KMS-11 (cell line): Measurements from ENCODE around the gene LTA4H.

ENCODE experiments used
- H2AFZ ChIP-seq: fragments of 200-600 bp; sonication (generic); 2 replicates; pipeline ENCODE4 v1.6.1; 2016; ENCODE audit warnings: antibody characterized with exemption, mixed run types, low read depth
- H3K27ac ChIP-seq: fragments of 200-600 bp; sonication (generic); 2 replicates; pipeline ENCODE4 v1.6.1; 2016; ENCODE audit warnings: mild to moderate bottlenecking, mixed run types
- H3K27me3 ChIP-seq: fragments of 200-600 bp; sonication (generic); 2 replicates; pipeline ENCODE4 v1.6.1; 2017; ENCODE audit warnings: mild to moderate bottlenecking, low read depth, mixed run types, moderate library complexity; ENCODE audit not compliant: insufficient read depth
- H3K36me3 ChIP-seq: fragments of 200-600 bp; sonication (generic); 2 replicates; pipeline ENCODE4 v1.6.1; 2017; ENCODE audit warnings: mild to moderate bottlenecking, mixed run types; ENCODE audit not compliant: insufficient read depth
- H3K4me1 ChIP-seq: fragments of 200-600 bp; sonication (generic); 2 replicates; pipeline ENCODE4 v1.6.1; 2016; ENCODE audit warnings: mild to moderate bottlenecking, low read depth, mixed run types; ENCODE audit not compliant: poor library complexity, severe bottlenecking
- H3K4me2 ChIP-seq: fragments of 200-600 bp; sonication (generic); 2 replicates; pipeline ENCODE4 v1.7.0; 2016; ENCODE audit warnings: mild to moderate bottlenecking, mixed run types
- H3K4me3 ChIP-seq: fragments of 200-600 bp; sonication (generic); IDR thresholded peaks from 2 replicates; pipeline ENCODE4 v1.6.1; 2017; ENCODE audit warnings: low read depth, low read length, mixed read lengths; ENCODE audit not compliant: insufficient read depth
- H3K79me2 ChIP-seq: fragments of 200-600 bp; sonication (generic); 2 replicates; pipeline ENCODE4 v1.6.1; 2016; ENCODE audit warnings: low read depth, mixed run types; ENCODE audit not compliant: insufficient read depth
- H3K9ac ChIP-seq: fragments of 200-600 bp; sonication (generic); 2 replicates; pipeline ENCODE4 v1.6.1; 2016; ENCODE audit warnings: mild to moderate bottlenecking, mixed run types
- H4K20me1 ChIP-seq: fragments of 200-600 bp; sonication (generic); 2 replicates; pipeline ENCODE4 v1.6.1; 2016; ENCODE audit warnings: mild to moderate bottlenecking, mixed run types; ENCODE audit not compliant: insufficient read depth
- CTCF ChIP-seq: fragments of 200-600 bp; sonication (generic); conservative IDR thresholded peaks from 2 replicates; pipeline ENCODE4 v1.6.1; 2017; ENCODE audit warnings: low read depth, mild to moderate bottlenecking, antibody characterized with exemption, low read length, moderate library complexity, mixed read lengths

LTA4H gene

GRCh38 chr12:96078231-96079135 lies 43.1 kb upstream of the LTA4H start:
- no peaks in the 10 kb centered on the region for H3K27me3 ChIP-seq
- H3K36me3 ChIP-seq = no peaks in the 10 kb centered on the region
- H3K4me1 ChIP-seq = no peaks in the 10 kb centered on the region
- no peak overlapping the region for H2AFZ ChIP-seq
- no peak for TF ChIP-seq CTCF
- H3K79me2 ChIP-seq = no peaks in the 10 kb centered on the region
- no peak overlapping the region for H3K27ac ChIP-seq
- H4K20me1 ChIP-seq = no peaks in the 10 kb centered on the region
- H3K4me2 ChIP-seq = no peak overlapping the region
- no peak overlapping the region for H3K9ac ChIP-seq
- H3K4me3 ChIP-seq = no peak overlapping the region

GRCh38 chr12:96077081-96077480 lies 41.7 kb upstream of the LTA4H start:
- Histone ChIP-seq H2AFZ (no peak overlapping the region), H3K4me2 (no peak overlapping the region)

GRCh38 chr12:96075560-96075959 lies 40.2 kb upstream of the LTA4H start:
- Histone ChIP-seq H3K4me1 (no peaks in the 10 kb centered on the region), H3K27ac (no peak overlapping the region), H3K36me3 (no peaks in the 10 kb centered on the region), H3K9ac (no peak overlapping the region), H3K4me3 (no peak overlapping the region), H4K20me1 (no peaks in the 10 kb centered on the region), H3K4me2 (no peak overlapping the region), H3K79me2 (no peaks in the 10 kb centered on the region), H2AFZ (no peak overlapping the region), H3K27me3 (no peaks in the 10 kb centered on the region)
- no peak for TF ChIP-seq CTCF

More at GRCh38 chr12:96077081-96077480, 41.7 kb upstream of the LTA4H start:
- no peak for TF ChIP-seq CTCF
- no peak overlapping the region for H3K4me3 ChIP-seq
- H3K9ac ChIP-seq = no peak overlapping the region
- H4K20me1 ChIP-seq = no peaks in the 10 kb centered on the region
- no peaks in the 10 kb centered on the region for H3K36me3 ChIP-seq
- no peaks in the 10 kb centered on the region for H3K4me1 ChIP-seq
- no peaks in the 10 kb centered on the region for H3K79me2 ChIP-seq
- no peak overlapping the region for H3K27ac ChIP-seq
- no peaks in the 10 kb centered on the region for H3K27me3 ChIP-seq

GRCh38 chr12:96073346-96074330 lies 38.3 kb upstream of the LTA4H start:
- Histone ChIP-seq H4K20me1 (no peaks in the 10 kb centered on the region), H3K27me3 (no peaks in the 10 kb centered on the region), H3K9ac (no peak overlapping the region), H3K4me1 (no peaks in the 10 kb centered on the region), H2AFZ (no peak overlapping the region), H3K4me3 (no peak overlapping the region), H3K4me2 (no peak overlapping the region), H3K79me2 (no peaks in the 10 kb centered on the region), H3K36me3 (no peaks in the 10 kb centered on the region), H3K27ac (no peak overlapping the region)
- TF ChIP-seq CTCF = no peak
